Measurements from ENCODE around the gene CHTF18.
"Not testable (repeated sequence)": the region's sequence is repeated elsewhere in the genome, so short reads cannot be mapped to it uniquely, and the experiment has no call there.

The CHTF18 gene

GRCh38 chr16:808085-808386 lies 19.6 kb downstream of the CHTF18 start:
- no peak for DNase-seq (ENCODE audit: low read depth)

- DNase-seq (ENCODE audit: low read depth), result peak; percentile 42
Observed at GRCh38 chr16:813204-813915, 24.9 kb downstream of the CHTF18 start.

GRCh38 chr16:813916-814412 lies 25.5 kb downstream of the CHTF18 start:
- no peak for DNase-seq (ENCODE audit: low read depth)

GRCh38 chr16:814974-815373 lies 26.6 kb downstream of the CHTF18 start:
- DNase-seq (ENCODE audit: low read depth), result no peak

- no peak for DNase-seq (ENCODE audit: low read depth)
Observed at GRCh38 chr16:815861-816260, 27.4 kb downstream of the CHTF18 start.

- DNase-seq (ENCODE audit: low read depth), result no peak
Observed at GRCh38 chr16:817001-817906, 28.8 kb downstream of the CHTF18 start.

- no peak for DNase-seq (ENCODE audit: low read depth)
Observed at GRCh38 chr16:818132-818531, 29.7 kb downstream of the CHTF18 start.

GRCh38 chr16:818592-818991 lies 30.2 kb downstream of the CHTF18 start:
- DNase-seq (ENCODE audit: low read depth), result no peak

- DNase-seq (ENCODE audit: low read depth), result no peak
Observed at GRCh38 chr16:819336-820043, 31.1 kb downstream of the CHTF18 start.

- not testable (repeated sequence) for DNase-seq (ENCODE audit: low read depth)
Observed at GRCh38 chr16:820044-820408, 31.6 kb downstream of the CHTF18 start.

GRCh38 chr16:820748-821147 lies 32.3 kb downstream of the CHTF18 start:
- no peak for DNase-seq (ENCODE audit: low read depth)

- no peak for DNase-seq (ENCODE audit: low read depth)
Observed at GRCh38 chr16:821751-822150, 33.3 kb downstream of the CHTF18 start.

GRCh38 chr16:822174-822908 lies 33.9 kb downstream of the CHTF18 start:
- no peak for DNase-seq (ENCODE audit: low read depth)

GRCh38 chr16:822909-823297 lies 34.5 kb downstream of the CHTF18 start:
- no peak for DNase-seq (ENCODE audit: low read depth)

- DNase-seq (ENCODE audit: low read depth), result no peak
Observed at GRCh38 chr16:824194-824593, 35.8 kb downstream of the CHTF18 start.

GRCh38 chr16:824601-825000 lies 36.2 kb downstream of the CHTF18 start:
- DNase-seq (ENCODE audit: low read depth), result no peak

- DNase-seq (ENCODE audit: low read depth), result no peak
Observed at GRCh38 chr16:825341-826061, 37.1 kb downstream of the CHTF18 start.

GRCh38 chr16:827513-827912 lies 39.1 kb downstream of the CHTF18 start:
- DNase-seq (ENCODE audit: low read depth), result no peak

GRCh38 chr16:828891-829290 lies 40.5 kb downstream of the CHTF18 start:
- no peak for DNase-seq (ENCODE audit: low read depth)

- no peak for DNase-seq (ENCODE audit: low read depth)
Observed at GRCh38 chr16:830107-830870, 41.9 kb downstream of the CHTF18 start.
